Gastrocnemius medialis (tissue), 4 donors: ENCODE measurements around the gene MRPL27. TPM values are rescaled to one million over a fixed set of nuclear protein-coding genes. Genes with fewer than 3 reads are reported as not detected.

Source experiments
- ATAC-seq, 2 donors: fragments of 150-250 bp; one replicate each; pipeline ENCODE4 v1.9.1; 2016
- DNase-seq, 2 donors: peaks; one replicate each; pipeline ENCODE4 v3.0.0-alpha.2; 2019
- H3K27ac ChIP-seq, 4 donors: fragments of 200-600 bp; sonication (generic); 1 replicate in 1 of 4; 2 replicates in 3 of 4; pipeline ENCODE4 v1.5.1; 2016 to 2018; ENCODE audit warnings: mild to moderate bottlenecking in 2 of 4, moderate library complexity in 1 of 4
- H3K27me3 ChIP-seq, 3 donors: fragments of 200-600 bp; sonication (generic) in 2 of 3; 1 replicate in 1 of 3; 2 replicates in 2 of 3; pipeline versions ENCODE4 v1.5.1 to v1.6.0; 2016 to 2019; ENCODE audit warnings: mild to moderate bottlenecking in 1 of 3, moderate library complexity in 1 of 3
- H3K36me3 ChIP-seq, 2 donors: fragments of 200-600 bp; sonication (generic) in 1 of 2; one replicate each; pipeline ENCODE4 v1.5.1; 2017 to 2018
- H3K4me1 ChIP-seq, 2 donors: fragments of 200-600 bp; sonication (generic) in 1 of 2; one replicate each; pipeline ENCODE4 v1.5.1; 2016 to 2017; ENCODE audit warnings: mild to moderate bottlenecking in 2 of 2
- H3K4me3 ChIP-seq, 4 donors: fragments of 200-600 bp; sonication (generic) in 3 of 4; 1 replicate in 1 of 4; 2 replicates in 3 of 4; pipeline ENCODE4 v1.5.1; 2016 to 2019; ENCODE audit warnings: mild to moderate bottlenecking in 2 of 4
- H3K9me3 ChIP-seq, 3 donors: fragments of 200-600 bp; sonication (generic) in 2 of 3; 1 replicate in 1 of 3; 2 replicates in 2 of 3; pipeline ENCODE4 v1.5.1; 2016 to 2019
- POLR2A ChIP-seq, 2 donors: fragments of 450-650 bp; IDR thresholded peaks; one replicate each; pipeline ENCODE4 v1.6.1; 2017; ENCODE audit warnings: antibody characterized with exemption in 2 of 2, mild to moderate bottlenecking in 2 of 2, moderate library complexity in 2 of 2
- in situ Hi-C, 4 donors: fragments of 200-750 bp; cut with MboI; loops; one replicate each; pipeline versions ENCODE4 v1.15.0 to v1.8.0; 2017; ENCODE audit warnings: low sequenced_read_pairs in 4 of 4
- intact Hi-C: fragments of 100-400 bp; cut with DNase I; formaldehyde crosslinking; loops from one replicate; pipeline ENCODE4 v1.15.1; 2023; ENCODE audit warnings: low total_unique reads
- total RNA-seq, 4 donors: library from RNA; depleted of rRNA; stranded (reverse); fragments of >200 nt; gene quantifications; one replicate each; pipeline versions ENCODE4 v1.1.0 to v1.2.3, GENCODE V29; 2016
- TF ChIP-seq, protein P1 (sequence below), 5 experiments: fragments of 450-650 bp in 3 of 5; fragments of 200-600 bp in 2 of 5; sonication (generic) in 2 of 5; IDR thresholded peaks in 4 of 5; conservative IDR thresholded peaks in 1 of 5; 1 replicate in 4 of 5; 2 replicates in 1 of 5; pipeline ENCODE4 v1.5.1; 2016 to 2019; ENCODE audit warnings: antibody characterized with exemption in 5 of 5, mild to moderate bottlenecking in 3 of 5, moderate library complexity in 3 of 5

Gene MRPL27
- total RNA-seq, 4 donors from 2014 or later = 110 to 141 (median 134) TPM

DNA sequence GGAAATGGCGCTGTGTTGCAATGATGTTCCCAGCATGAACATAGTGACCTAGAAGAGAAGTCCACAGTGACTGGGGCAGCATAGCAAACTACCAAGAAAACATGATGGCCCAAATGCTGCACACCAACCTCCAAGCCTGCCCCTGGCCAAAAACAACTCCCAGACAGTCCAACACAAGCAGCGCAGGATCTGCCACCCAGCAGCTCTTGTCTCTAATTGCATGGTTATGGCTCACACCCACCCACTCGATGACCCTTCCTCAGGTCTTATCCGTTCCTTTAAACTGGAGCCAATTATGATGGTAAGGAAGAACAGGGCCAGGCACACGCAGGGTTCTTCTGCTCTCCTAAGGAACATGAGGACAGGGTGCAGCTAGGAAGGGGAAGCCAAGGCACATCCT is 2.9 kb downstream of the MRPL27 start:
- in situ Hi-C loops = no loop called here
- intact Hi-C loops = no loop called here
- ATAC-seq = peak in 1 of 2 donors; percentile 7

DNA sequence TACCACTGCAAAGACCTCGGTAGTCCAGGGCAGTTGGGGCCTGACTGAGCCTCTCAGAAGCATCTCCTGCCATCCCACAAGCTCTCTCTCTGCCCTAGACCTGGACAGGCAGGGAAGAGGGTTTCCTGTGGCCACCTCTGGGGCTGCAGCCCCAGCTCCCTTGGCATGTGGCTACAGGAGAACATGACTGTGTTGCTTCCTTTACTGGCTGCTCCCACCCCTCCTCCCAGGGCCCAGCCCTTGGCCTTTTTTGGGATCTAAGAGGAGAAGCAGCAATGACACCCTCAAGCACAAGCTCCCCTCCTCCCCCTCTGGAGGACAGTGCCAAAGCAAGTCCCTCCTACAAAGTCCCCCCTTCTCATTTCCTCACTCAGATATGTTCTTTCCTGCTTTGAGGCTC is 5.6 kb downstream of the MRPL27 start:
- no peak for TF ChIP-seq POLR2A (IDR thresholded peaks at IDR 0.05)
- TF ChIP-seq, protein P1, sequence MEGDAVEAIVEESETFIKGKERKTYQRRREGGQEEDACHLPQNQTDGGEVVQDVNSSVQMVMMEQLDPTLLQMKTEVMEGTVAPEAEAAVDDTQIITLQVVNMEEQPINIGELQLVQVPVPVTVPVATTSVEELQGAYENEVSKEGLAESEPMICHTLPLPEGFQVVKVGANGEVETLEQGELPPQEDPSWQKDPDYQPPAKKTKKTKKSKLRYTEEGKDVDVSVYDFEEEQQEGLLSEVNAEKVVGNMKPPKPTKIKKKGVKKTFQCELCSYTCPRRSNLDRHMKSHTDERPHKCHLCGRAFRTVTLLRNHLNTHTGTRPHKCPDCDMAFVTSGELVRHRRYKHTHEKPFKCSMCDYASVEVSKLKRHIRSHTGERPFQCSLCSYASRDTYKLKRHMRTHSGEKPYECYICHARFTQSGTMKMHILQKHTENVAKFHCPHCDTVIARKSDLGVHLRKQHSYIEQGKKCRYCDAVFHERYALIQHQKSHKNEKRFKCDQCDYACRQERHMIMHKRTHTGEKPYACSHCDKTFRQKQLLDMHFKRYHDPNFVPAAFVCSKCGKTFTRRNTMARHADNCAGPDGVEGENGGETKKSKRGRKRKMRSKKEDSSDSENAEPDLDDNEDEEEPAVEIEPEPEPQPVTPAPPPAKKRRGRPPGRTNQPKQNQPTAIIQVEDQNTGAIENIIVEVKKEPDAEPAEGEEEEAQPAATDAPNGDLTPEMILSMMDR (IDR thresholded peaks at IDR 0.05 in 4 of 5, conservative IDR thresholded peaks at IDR 0.05 in 1 of 5) = no peak
- intact Hi-C loops (no loop called here), in situ Hi-C loops (no loop called here)
- H3K4me1 ChIP-seq = peaks cover 17 to 26% of the 10 kb centered on the region in 2 donors
- H3K27me3 ChIP-seq = no peaks in the 10 kb centered on the region
- H3K27ac ChIP-seq = no peak overlapping the region
- ATAC-seq (no peak), DNase-seq (no peak)
- no peaks in the 10 kb centered on the region for H3K9me3 ChIP-seq
- no peak overlapping the region for H3K4me3 ChIP-seq
- peaks cover 0 to 56% of the 10 kb centered on the region in 2 donors for H3K36me3 ChIP-seq

More for the DNA sequence above, 2.9 kb downstream of the MRPL27 start:
- no peak for DNase-seq
- Histone ChIP-seq H3K4me1 (peaks cover 20 to 33% of the 10 kb centered on the region in 2 donors), H3K27me3 (no peaks in the 10 kb centered on the region), H3K27ac (peak overlapping the region in 2 of 4 donors; percentile 31 to 54), H3K36me3 (peaks cover 0 to 56% of the 10 kb centered on the region in 2 donors), H3K4me3 (no peak overlapping the region), H3K9me3 (no peaks in the 10 kb centered on the region)
- TF ChIP-seq POLR2A (IDR thresholded peaks at IDR 0.05) = no peak
- TF ChIP-seq, protein P1 (IDR thresholded peaks at IDR 0.05 in 4 of 5, conservative IDR thresholded peaks at IDR 0.05 in 1 of 5) = no peak

DNA sequence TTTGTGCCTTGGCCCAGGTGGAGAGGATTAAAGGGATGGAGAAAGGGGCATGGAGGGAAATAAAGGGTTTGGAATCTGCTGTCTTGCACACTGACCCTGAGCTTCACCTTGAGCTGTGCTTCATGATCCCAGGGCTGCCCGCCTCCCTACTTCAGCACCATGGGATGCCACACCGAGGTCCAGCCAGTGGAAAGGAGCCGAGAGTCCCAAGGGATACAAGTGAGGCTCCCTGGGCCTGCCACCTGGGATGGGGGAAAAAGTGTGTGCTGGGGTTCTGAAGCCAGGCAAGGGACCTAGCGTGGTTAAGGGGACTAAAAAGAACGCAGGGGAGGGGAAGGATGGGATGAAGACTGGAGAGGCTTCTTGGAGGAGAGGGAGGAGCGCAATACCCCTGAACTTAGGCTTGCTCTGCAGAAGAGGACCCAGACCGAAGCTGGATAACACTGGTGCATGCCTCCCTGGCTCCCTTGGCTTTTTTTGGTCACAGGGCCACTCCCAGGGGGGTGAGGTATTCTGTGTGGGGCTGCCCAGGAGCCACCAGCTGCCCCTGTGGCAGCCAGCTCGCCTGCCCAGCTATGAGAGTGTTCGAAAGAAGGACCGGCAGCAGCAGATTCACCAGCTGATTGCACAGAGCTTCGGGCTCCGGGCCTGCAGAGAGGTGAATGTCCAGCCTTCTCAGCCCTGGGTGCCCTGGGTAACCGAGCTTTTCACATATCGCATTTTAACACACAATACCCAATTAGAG is 7.2 kb downstream of the MRPL27 start:
- in situ Hi-C loops = no loop called here

DNA sequence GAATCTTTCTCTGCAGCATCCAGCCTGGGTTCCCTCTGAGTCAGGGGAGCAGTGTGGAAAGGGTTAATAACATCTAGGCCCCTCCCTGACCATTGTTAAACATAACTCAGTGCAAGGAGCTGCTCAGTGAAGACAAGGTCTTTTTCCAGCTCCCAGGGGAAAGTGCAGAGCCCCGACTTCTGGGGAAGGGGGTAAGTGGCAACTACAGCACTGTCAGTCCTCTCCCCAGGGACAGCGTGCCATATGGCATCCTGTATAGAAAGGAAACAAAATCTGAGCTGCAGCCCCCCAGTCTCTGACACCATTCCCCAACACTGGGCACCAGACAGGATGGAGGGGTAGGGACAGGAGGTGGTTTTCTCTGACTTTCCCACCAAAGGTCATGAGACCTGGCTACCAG is 7.8 kb downstream of the MRPL27 start:
- Histone ChIP-seq H3K9me3 (no peaks in the 10 kb centered on the region), H3K27me3 (no peaks in the 10 kb centered on the region), H3K4me1 (peaks cover 5 to 8% of the 10 kb centered on the region in 2 donors), H3K36me3 (peaks cover 0 to 48% of the 10 kb centered on the region in 2 donors), H3K27ac (no peak overlapping the region), H3K4me3 (no peak overlapping the region)
- ATAC-seq = no peak
- in situ Hi-C loops = no loop called here
- intact Hi-C loops = no loop called here
- DNase-seq = no peak
- TF ChIP-seq, protein P1 (IDR thresholded peaks at IDR 0.05 in 4 of 5, conservative IDR thresholded peaks at IDR 0.05 in 1 of 5) = no peak
- no peak for TF ChIP-seq POLR2A (IDR thresholded peaks at IDR 0.05)

More for the DNA sequence above, 7.2 kb downstream of the MRPL27 start:
- TF ChIP-seq, protein P1 (IDR thresholded peaks at IDR 0.05 in 4 of 5, conservative IDR thresholded peaks at IDR 0.05 in 1 of 5) = no peak
- no peak for TF ChIP-seq POLR2A (IDR thresholded peaks at IDR 0.05)
- ATAC-seq (no peak), DNase-seq (peak in 1 of 2 donors; percentile 5)
- no peak overlapping the region for H3K27ac ChIP-seq
- H3K27me3 ChIP-seq = no peaks in the 10 kb centered on the region
- no peaks in the 10 kb centered on the region for H3K9me3 ChIP-seq
- intact Hi-C loops = no loop called here
- no peak overlapping the region for H3K4me3 ChIP-seq
- H3K4me1 ChIP-seq = peaks cover 5 to 12% of the 10 kb centered on the region in 2 donors
- peaks cover 0 to 55% of the 10 kb centered on the region in 2 donors for H3K36me3 ChIP-seq
